MM.1S (cell line): ENCODE data around the gene CDC25B.

Experiments
- DNase-seq: peaks from one replicate; pipeline ENCODE4 v3.0.0-alpha.2; 2015
- H2AFZ ChIP-seq: fragments of 300-600 bp; sonication (generic); 2 replicates; pipeline ENCODE4 v1.6.0; 2016; ENCODE audit warnings: antibody characterized with exemption, low read length
- H3F3A ChIP-seq: fragments of 300-600 bp; sonication (generic); 2 replicates; pipeline ENCODE4 v1.6.1; 2016; ENCODE audit warnings: mild to moderate bottlenecking, antibody characterized with exemption, low read length, moderate library complexity, mixed read lengths; ENCODE audit not compliant: insufficient read depth
- H3K27ac ChIP-seq: fragments of 300-600 bp; sonication (generic); 2 replicates; pipeline ENCODE4 v1.5.1; 2016; ENCODE audit warnings: mild to moderate bottlenecking, low read length
- H3K27me3 ChIP-seq: fragments of 300-600 bp; sonication (generic); replicated peaks from 2 replicates; pipeline ENCODE4 v1.6.0; 2016; ENCODE audit warnings: low read length; ENCODE audit not compliant: insufficient read depth
- H3K36me3 ChIP-seq: fragments of 300-600 bp; sonication (generic); replicated peaks from 2 replicates; pipeline ENCODE4 v1.6.1; 2016; ENCODE audit warnings: mild to moderate bottlenecking, low read length, mixed read lengths; ENCODE audit not compliant: insufficient read depth
- H3K4me1 ChIP-seq: fragments of 300-600 bp; sonication (generic); 2 replicates; pipeline ENCODE4 v1.6.1; 2016; ENCODE audit warnings: low read length, mixed read lengths
- H3K4me2 ChIP-seq: fragments of 300-600 bp; sonication (generic); 2 replicates; pipeline ENCODE4 v1.6.0; 2016; ENCODE audit warnings: low read depth, low read length
- H3K4me3 ChIP-seq: fragments of 300-600 bp; sonication (generic); 2 replicates; pipeline ENCODE4 v1.5.1; 2016; ENCODE audit warnings: low read length, mixed read lengths
- H3K79me2 ChIP-seq: fragments of 300-600 bp; sonication (generic); 2 replicates; pipeline ENCODE4 v1.6.1; 2016; ENCODE audit warnings: mixed run types, low read length, mixed read lengths
- H3K9ac ChIP-seq: fragments of 300-600 bp; sonication (generic); 2 replicates; pipeline ENCODE4 v1.6.1; 2016; ENCODE audit warnings: low read length, mixed read lengths
- H3K9me2 ChIP-seq: fragments of 300-600 bp; sonication (generic); replicated peaks from 2 replicates; pipeline ENCODE4 v1.6.1; 2016; ENCODE audit warnings: mild to moderate bottlenecking, low read length, mixed read lengths; ENCODE audit not compliant: insufficient read depth
- H3K9me3 ChIP-seq: fragments of 300-600 bp; sonication (generic); replicated peaks from 2 replicates; pipeline ENCODE4 v1.6.1; 2016; ENCODE audit warnings: mild to moderate bottlenecking, low read length, mixed read lengths; ENCODE audit not compliant: insufficient read depth
- H4K20me1 ChIP-seq: fragments of 300-600 bp; sonication (generic); 2 replicates; pipeline ENCODE4 v1.6.1; 2016; ENCODE audit warnings: mild to moderate bottlenecking, low read length, moderate library complexity, mixed read lengths; ENCODE audit not compliant: insufficient read depth
- CTCF ChIP-seq: fragments of 300-600 bp; sonication (generic); IDR thresholded peaks from 2 replicates; pipeline ENCODE4 v1.5.1; 2016; ENCODE audit warnings: antibody characterized with exemption, low read length, mixed read lengths
- EZH2 ChIP-seq: fragments of 300-600 bp; sonication (generic); optimal IDR thresholded peaks from 2 replicates; pipeline ENCODE3; 2017; ENCODE audit warnings: low read depth, mild to moderate bottlenecking, antibody characterized with exemption, low read length, mixed read lengths
- EZH2phosphoT487 ChIP-seq: fragments of 300-600 bp; sonication (generic); IDR thresholded peaks from 2 replicates; pipeline ENCODE4 v1.6.1; 2018; ENCODE audit warnings: antibody characterized with exemption, low read length

The CDC25B gene

GRCh38 chr20:3754276-3754630 is 41.9 kb upstream of the CDC25B start:
- H2AFZ ChIP-seq = no peak overlapping the region
- H3K4me1 ChIP-seq = no peaks in the 10 kb centered on the region
- TF ChIP-seq EZH2 (no peak), EZH2phosphoT487 (no peak), CTCF (no peak)
- no peaks in the 10 kb centered on the region for H3F3A ChIP-seq
- H3K9me3 ChIP-seq = no peaks in the 10 kb centered on the region
- H3K4me2 ChIP-seq = no peak overlapping the region
- H3K9ac ChIP-seq = no peak overlapping the region
- no peaks in the 10 kb centered on the region for H3K27me3 ChIP-seq
- H3K9me2 ChIP-seq = no peaks in the 10 kb centered on the region
- H3K4me3 ChIP-seq = no peak overlapping the region
- H3K79me2 ChIP-seq = no peaks in the 10 kb centered on the region
- no peak for DNase-seq
- H3K36me3 ChIP-seq = no peaks in the 10 kb centered on the region
- no peak overlapping the region for H3K27ac ChIP-seq
- no peaks in the 10 kb centered on the region for H4K20me1 ChIP-seq

- Histone ChIP-seq H3K79me2 (no peaks in the 10 kb centered on the region), H3K9me2 (no peaks in the 10 kb centered on the region), H3K27ac (no peak overlapping the region), H3K9ac (no peak overlapping the region), H3K4me2 (no peak overlapping the region), H3F3A (no peaks in the 10 kb centered on the region), H2AFZ (no peak overlapping the region), H3K4me3 (no peak overlapping the region), H4K20me1 (no peaks in the 10 kb centered on the region), H3K9me3 (no peaks in the 10 kb centered on the region), H3K36me3 (no peaks in the 10 kb centered on the region), H3K27me3 (no peaks in the 10 kb centered on the region), H3K4me1 (no peaks in the 10 kb centered on the region)
- TF ChIP-seq EZH2phosphoT487 (no peak), EZH2 (no peak), CTCF (no peak)
- DNase-seq = no peak
Measured at GRCh38 chr20:3755269-3755668, 40.8 kb upstream of the CDC25B start.

GRCh38 chr20:3755814-3756480 is 40.2 kb upstream of the CDC25B start:
- Histone ChIP-seq H3K9me3 (no peaks in the 10 kb centered on the region), H3K4me3 (no peak overlapping the region), H3F3A (no peaks in the 10 kb centered on the region), H3K36me3 (no peaks in the 10 kb centered on the region), H3K27me3 (no peaks in the 10 kb centered on the region), H3K4me1 (no peaks in the 10 kb centered on the region), H3K4me2 (no peak overlapping the region), H3K9ac (no peak overlapping the region), H3K79me2 (no peaks in the 10 kb centered on the region), H3K9me2 (no peaks in the 10 kb centered on the region), H3K27ac (no peak overlapping the region), H4K20me1 (no peaks in the 10 kb centered on the region), H2AFZ (no peak overlapping the region)
- TF ChIP-seq CTCF = no peak
- TF ChIP-seq EZH2 = no peak
- TF ChIP-seq EZH2phosphoT487 = no peak
- DNase-seq = no peak
